Stimulated activated CD8-positive, alpha-beta memory T cell treated with anti-CD3 and anti-CD28 coated beads, Interleukin-7, amount 100 ng/mL, for 24 hours (primary cell): ENCODE data around the gene EEF2KMT.

ENCODE experiments used
- DNase-seq: peaks from one replicate; pipeline ENCODE4 v3.0.0-alpha.2; 2020; ENCODE audit warnings: low read depth

Gene EEF2KMT

DNA sequence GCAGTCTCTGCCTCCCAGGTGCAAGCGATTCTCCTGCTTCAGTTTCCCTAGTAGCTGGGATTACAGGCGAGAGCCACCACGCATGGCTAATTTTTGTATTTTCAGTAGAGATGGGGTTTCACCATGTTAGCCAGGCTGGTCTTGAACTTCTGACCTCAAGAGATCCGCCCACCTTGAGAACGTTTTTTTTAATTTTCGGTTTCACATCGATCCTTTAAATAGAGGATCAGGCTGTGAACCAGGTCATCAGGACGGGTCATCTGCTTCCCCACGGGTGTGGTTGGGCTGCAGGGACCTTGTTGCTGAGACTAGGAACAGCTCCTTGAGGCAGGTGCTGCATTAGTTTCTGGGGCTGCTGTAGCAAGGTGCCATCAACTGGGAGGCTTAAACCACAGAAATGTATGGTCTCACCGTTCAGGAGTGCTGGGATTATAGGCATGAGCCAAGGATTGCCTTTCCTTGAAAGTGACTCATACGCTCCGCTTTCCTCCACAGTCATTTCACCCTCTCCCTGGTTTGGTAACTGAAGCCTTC, 55.9 kb downstream of the EEF2KMT start:
- no peak for DNase-seq

DNA sequence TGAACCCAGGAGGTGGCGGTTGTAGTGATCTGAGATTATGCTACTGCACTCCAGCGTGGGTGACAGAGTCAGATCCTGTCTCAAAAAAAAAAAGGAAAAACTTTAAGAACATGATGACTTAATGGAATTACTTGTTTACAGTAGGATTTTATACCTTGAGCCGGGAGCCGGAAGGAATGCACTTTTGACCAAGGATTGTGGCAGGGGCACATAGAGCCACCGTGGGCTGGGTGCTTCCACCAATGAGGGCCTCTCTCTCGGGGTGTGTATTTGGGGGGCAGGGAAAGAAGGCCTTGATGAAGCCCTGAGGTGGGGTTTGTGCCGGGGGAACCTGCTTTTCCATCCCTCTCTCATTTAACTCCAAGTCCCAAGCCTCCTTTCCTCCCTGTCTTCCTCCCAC, 57.1 kb downstream of the EEF2KMT start:
- no peak for DNase-seq

DNA sequence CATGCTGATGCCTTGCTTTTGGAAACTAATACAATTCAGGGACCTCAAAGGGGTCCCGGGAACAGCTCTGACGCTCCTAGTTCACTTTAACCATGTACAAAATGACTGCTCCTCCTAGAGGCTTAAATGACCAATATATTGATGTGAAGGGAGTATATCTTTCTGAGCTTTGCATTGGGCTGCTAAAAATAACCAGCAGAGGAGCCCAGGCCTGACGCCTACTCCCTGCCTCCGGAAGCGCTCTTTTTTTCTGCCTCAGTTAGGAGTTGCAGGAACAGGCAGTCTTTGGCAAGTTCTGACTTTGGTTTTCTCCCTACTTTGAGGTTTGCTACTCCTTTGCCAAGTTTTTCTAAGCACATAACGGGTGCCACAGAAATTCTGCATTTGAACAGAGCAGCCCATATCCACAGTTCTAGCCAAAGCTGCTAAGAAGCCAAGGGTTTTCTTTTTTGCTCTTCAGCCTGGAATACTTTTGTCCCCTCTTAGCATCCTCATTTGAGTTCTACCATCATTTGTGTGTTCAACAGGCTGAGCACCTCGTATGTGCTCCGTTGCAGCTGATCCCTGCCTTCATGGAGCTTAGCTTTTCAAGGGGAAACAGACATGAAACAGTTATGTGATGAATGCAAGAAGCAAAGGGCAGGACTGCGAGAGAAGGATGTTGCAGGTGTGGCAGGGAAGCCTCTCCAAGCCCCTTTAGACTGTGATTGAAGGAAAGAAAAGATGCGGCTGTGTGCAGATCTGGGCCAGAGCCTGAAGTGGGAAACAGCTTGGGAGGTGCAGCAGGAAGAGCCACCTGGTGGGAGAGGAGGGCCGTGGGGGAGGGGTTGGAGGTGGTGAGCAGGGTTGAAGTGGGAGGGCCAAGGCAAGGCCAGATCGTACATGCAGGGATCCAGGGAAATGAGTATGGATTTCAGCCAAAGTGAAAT, 61.1 kb downstream of the EEF2KMT start:
- DNase-seq, result no peak

DNA sequence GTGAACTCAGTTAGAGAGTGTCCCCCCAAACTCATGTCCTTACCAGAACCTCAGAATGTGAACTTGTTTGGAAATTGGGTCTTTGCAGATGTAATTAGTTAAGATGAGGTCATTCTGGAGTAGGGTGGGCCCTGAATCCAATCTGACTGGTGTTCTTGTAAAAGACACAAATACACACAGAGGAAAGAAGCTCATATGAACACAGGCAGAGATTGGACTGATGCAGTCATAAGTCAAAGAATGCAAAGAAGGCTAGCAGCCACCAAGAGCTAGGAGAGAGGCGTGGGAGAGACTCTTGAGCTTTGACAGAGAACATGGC, 61.7 kb downstream of the EEF2KMT start:
- DNase-seq, result no peak
